HG03196 (cell line): ENCODE measurements around the gene TMEM8B.

Experiments used
- ATAC-seq: cut with Tn5 transposase; IDR thresholded peaks from one replicate; pipeline ENCODE4 v1.9.1; 2021; ENCODE audit not compliant: unreplicated experiment

TMEM8B gene

DNA sequence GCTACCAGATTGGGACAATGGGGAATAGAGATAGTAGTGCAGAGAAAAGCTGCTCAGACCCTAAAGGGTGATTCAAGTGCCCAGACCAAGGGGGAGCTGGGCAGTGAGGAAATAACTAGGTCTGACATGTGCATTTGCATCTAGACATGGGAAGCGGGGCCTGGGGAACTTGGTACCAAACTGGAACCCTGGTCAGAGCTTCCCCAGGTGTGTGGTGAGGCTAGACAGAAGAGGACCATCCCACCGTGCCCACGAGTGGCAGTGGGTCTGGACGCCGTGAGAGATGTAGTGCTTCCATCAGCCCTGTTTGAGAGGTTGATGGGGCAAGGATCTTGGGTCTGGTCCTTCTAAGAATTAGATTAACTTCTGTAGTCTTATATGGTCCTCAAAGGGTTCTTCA lies 7.6 kb downstream of the TMEM8B start:
- ATAC-seq: no peak

DNA sequence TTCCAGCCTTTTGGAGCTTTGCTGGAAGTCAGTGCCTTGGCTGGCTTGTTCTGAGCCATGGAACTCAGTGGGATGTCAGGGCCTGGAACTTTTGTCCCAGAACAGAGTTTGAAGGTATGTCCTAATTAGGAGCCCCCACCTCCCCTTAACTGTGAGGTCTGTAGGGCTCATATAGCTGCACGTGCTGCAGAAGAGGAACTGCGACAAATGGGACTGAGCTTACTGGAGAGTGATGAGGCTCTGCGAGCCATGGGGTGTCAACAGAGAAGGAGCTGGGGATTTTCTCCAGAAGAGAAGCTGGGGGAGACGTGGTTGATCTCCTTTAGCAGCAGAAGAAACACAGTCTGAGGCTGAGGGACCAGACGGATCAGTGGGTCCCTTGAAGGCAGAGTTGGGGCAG lies 10.9 kb downstream of the TMEM8B start:
- ATAC-seq: no peak

DNA sequence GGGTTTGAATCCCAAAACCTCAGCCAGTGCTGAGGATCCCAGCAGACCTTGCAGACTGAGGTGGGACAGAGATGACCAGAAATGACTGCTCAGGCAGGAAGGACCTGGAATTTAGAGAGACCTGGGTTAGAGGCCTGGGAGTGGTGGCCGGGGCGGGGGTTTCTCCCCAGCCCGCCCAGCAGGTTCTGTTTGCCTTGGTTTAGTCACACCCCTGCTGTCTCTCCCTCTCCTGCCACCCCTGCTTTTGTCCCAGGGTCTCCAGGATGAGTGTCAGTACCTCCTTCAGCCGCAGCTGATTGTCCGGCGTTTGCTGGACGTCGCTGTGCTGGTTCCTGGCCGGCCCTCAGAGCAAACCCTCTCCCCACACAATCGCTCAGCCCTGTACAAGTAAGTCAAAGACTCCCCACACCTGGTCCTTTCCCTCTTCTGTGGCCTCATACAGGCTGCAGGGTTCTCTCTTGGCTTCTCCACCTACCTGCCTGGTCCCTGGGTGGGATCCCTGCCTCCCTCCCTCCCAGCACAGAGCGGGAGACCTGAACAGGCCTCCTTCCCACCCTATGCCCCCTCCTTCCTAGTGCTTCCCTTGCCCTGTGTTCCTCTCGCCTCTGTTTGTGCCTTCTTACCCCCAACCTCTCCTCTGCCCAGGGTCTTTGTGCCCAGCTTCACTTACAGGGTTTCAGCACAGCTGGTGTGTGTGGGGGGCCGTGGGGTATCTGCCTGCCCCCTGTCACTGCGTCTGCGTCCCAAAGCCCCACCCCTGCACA lies 12.0 kb downstream of the TMEM8B start:
- ATAC-seq: no peak

DNA sequence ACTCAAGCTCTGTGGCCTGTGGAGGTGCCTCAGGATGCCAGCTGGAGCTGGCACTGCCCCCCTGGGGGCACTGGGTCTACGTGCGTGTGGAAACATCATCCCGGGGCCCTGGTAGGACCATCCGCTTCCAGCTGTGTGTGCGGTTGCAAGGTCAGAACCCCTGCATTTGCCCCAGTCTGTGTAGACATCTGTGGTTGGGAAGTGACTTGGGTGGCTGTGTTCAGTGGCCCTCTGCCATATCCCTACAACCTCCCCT lies 12.5 kb downstream of the TMEM8B start:
- no peak for ATAC-seq

DNA sequence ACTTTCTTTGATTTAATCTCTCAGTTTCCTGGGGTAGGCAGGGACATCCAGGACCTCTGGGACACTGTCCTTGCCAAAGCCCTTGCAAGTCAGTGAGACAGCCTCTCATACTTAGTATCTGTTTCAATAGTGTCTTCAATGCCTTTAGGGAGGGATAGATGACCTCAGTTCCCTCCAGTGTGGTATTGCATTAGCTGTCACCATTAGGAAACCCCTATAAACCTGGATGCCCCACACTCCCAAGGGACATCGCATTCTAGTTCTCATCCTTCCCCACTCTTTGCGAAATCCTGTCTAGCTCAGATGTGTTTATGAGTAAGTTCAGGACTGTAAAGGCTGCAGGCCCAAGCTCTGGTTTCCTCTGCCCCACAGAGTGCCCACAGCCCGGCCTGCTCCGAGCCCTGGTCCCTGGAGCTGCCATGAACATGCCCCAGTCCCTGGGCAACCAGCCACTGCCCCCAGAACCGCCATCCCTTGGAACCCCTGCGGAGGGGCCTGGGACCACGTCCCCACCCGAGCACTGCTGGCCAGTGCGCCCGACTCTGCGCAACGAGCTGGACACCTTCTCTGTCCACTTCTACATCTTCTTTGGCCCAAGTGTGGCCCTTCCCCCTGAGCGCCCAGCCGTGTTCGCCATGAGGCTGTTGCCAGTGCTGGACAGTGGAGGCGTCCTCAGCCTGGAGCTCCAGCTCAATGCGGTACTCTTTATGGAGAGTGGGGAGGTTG lies 13.2 kb downstream of the TMEM8B start:
- no peak for ATAC-seq

DNA sequence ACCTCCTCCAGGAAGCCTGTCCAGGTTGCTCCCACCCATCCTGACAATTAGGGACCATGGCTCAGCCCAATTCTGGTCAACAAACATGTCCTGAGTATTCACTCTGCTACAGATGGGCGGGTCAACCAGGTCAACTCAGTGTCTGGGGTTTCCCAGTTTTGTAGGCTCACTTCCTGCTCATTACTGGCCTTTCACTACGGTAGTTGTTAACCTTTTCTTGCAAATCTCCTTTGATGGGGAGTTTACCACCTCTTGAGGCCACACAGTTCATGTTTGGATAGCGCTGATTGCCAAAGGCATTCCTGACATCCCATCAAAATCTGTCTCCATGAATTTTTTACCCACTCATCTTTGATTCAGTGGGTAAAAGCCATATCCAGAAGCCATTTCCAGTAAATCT lies 13.8 kb downstream of the TMEM8B start:
- peak; percentile 40 for ATAC-seq

DNA sequence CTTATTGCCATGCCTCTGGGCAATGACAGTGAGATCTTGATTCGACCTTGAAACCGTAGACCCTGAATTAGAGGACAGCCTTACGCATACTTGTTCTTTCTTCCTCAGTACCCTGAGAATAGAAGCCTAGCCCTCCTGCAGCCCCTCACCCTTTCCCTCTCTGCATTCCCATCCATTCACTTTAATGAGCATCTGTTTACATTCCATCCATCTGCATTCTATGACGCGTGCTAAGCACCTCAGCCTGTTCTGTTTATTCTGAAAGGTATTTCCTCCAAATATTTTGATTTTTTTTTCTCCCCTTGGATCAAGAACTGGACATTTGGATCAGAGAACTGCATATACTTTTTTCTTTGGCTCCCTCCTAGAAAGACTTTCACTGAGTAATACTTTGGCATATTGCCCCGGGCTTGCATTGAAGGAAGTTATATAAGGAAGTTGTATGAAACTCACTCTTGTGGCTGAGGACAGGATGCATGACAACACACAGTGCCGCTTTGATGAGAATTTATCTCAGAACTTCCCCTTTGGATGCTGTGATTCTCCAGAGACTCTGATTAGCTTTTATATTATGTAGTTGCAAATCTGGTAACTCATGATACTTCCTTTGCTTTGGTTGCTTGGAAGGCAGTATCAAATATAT lies 15.7 kb downstream of the TMEM8B start:
- ATAC-seq: no peak

DNA sequence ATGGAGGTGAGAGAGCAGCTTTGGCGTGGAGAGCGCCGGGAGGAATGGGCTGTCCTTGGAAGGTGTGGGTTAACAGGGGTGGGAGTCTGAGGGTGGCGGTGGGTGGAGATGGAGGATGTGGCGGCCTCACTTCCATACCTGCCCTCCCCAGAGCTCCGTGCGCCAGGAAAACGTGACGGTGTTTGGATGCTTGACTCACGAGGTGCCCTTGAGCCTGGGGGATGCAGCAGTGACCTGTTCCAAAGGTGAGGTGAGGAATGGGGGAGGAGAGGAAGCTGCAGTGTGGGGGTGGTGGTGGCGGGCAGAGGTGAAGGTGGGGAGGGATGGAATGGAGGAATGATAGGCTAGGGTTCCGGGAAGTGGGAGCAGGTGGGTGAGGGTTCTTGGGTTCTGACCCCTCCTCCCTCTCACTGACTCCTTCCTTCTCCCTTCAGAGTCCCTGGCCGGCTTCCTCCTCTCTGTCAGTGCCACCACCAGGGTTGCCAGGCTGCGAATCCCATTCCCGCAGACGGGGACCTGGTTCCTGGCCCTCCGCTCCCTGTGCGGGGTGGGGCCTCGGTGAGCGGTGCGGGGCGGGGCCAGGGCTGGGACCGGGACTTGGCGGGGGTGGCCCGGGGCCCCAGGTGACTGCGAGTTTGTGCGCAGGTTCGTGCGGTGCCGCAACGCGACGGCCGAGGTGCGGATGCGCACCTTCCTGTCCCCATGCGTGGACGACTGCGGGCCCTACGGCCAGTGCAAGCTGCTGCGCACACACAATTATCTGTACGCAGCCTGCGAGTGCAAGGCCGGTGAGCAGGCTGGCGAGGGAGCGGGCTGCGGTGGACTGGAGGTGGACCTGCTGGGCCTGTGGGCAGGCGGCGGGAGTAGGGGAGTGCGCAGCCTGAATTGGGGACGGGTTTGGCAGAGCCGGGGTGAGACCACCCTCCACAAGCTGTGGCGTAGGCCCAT lies 17.1 kb downstream of the TMEM8B start:
- no peak for ATAC-seq

DNA sequence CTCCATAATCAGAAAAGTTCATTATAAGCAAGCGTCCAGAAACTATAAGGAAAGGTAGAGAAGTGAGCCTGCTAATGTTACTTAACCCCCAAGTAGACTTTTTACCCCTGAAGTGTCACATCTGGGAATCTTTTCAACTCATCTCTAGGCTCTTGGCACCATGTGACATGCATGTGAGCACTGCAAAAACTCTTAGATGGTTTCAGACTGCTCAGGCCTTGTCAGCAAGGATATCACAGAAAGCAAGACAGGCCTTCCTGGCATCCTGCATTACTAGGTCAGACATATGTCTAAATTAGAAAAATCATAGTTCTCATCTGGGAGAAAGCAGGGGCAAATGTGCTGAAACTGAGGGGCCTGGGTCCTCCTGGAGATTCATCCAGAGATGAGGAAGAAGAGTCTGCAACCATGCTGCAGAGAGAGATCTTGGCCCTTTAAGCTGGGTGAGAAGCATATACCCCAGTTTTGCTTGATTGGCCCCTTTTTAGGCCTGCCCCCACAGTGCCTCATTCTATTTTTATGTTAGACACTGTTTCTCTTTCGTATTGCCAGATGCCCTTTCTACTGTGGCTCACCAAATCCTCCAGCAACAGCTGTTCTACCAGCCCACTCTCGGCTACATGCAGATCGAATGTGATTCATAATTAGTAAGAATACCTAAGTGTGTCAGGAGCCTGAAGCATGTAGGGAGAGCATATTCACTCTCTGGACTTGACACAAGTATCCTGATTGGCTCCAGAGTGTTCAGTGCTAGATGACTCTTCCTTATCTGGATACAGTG lies 19.0 kb downstream of the TMEM8B start:
- ATAC-seq: peak; percentile 92

DNA sequence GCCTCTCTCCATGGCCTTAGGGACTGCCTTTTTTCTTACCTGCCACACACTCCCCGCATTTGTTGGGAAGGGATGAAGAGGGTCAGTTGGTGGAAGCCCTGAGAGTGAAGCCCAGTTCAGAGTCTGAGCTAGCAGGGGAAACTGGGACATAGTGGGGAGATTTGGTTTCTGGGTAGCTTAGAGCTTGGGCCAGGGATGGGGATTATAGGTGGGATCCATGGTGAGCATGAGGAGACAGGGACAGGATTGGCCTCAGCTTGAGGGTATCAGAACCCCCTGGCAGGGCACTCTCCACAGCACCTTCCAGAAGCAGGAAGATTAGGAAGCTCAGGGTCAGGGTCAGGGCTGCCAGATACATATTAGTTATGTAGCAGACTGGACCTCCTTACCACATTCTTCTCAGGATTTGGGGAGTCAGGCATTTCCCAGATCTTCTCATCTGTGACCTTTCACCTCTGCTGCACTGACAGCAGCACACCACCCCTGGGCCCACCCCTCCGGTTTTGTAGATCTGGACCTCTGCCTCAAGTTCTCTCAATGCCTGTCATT lies 23.3 kb downstream of the TMEM8B start:
- ATAC-seq: no peak

DNA sequence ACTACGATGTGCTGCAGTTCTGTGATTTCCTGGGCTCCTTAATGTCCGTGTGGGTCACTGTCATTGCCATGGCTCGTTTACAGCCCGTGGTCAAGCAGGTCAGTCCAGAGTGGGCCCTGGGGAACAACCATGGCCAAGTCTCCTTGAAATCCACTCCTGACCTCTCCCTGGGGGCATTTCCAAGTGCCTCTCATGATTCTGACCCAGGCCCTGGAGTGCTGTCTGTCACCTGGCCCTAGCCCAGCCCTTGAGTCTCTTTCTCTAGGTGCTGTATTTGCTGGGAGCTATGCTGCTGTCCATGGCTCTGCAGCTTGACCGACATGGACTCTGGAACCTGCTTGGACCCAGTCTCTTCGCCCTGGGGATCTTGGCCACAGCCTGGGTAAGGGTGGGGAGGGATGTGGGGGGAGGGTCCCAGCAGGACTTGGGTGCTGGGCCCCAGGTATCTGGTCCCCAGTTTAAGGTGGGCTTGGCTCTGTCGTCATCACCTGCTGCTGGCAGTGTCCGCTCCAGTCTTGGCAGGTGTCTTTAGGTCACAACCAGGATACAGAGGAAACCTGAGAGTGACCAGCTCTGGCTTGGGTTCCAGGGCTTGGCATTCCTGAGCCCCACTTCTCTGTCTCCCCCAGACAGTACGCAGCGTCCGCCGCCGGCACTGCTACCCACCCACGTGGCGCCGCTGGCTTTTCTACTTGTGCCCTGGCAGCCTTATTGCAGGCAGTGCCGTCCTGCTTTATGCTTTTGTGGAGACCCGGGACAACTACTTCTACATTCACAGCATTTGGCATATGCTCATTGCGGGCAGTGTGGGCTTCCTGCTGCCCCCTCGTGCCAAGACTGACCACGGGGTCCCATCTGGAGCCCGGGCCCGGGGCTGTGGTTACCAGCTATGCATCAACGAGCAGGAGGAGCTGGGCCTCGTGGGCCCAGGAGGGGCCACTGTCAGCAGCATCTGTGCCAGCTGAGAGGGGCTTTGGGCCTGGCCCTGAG lies 24.1 kb downstream of the TMEM8B start:
- no peak for ATAC-seq

DNA sequence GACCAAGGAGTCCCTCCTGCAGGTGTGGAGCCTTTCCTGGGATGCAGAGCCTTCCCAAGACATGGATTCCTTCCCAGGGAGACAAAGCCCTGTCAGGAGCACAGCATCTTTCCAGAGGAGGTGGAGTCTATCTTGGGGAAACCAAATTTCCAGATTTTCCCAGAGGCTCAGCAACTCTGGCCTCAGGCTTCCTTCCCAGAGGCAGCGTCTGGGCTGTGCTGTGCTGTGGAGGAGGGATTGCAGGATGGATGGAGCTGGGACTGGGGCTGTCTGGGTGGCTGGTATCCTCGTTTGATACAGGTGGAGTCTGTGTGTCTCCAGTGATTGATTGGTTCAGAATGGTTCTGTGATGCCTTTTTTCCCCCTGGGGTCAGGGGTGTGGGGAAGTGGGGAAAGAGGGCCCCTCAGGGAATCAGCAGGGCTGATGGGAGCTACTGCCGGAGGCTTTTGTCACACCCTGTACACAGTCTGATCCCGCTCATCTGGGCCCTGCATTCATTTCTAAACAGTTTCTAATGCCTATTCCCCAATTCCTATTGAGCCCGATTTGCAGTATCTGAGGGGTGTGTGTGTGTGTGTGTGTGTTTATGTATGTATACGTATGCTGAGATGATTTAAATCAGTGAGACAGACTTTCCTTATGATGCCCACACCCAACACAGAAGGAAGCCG lies 25.2 kb downstream of the TMEM8B start:
- ATAC-seq: no peak

DNA sequence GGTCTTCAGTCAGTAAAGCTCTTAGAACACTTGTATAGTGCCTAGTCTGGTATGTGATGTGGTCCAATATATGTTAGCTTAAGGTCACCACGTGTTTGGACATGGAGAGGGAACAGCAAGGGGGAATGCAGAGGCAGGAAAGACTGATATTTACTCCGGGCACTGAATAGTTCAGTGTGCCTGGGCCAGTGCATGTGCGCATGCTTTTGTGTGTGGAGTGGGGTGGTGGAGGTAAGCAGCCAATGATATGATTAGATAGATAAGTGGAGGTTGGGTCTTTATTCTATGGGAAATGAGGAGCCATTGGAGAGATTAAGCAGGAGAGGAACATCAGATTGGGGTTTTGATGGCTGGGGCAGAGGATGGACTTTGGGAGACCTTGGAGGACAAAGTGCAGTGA lies 27.2 kb downstream of the TMEM8B start:
- ATAC-seq: no peak

DNA sequence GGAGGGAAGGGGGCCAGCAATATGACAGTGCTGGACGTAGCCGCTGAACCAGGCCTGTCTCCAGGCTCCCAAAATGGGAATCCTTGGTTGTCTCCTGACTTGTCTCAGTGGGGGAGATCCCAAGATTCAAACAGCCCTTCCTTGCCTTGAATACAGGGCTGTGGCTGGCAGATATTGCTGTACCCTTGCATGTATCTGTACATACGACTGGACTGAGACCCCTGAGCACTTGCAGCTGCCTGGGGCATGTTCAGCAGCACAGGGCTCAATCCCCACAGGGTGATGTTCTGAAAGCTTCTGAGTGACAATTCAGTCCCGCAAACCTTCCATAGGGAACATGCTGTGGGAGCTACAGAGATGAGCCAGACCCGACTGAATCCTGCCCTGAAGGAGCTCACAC lies 27.9 kb downstream of the TMEM8B start:
- ATAC-seq: no peak

DNA sequence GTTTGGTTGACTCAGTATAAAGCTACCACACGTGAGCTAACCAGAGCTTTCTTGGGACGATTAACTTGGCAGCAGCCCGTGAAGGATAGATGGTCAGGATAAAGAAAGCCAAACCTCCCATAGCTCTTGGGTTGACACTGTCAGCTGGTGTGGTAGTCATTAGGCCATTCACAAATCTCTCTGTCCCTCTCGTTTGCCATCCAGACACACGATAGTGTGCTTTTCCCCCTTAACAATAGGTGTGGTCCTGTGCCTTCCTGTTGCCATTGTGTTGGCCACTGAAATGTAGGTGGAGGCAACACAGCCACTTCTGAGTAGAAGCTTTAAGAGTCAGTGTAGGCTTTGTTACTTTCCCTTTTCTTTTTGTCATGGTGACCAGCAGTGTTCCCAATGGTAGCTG lies 29.4 kb downstream of the TMEM8B start:
- ATAC-seq: no peak

DNA sequence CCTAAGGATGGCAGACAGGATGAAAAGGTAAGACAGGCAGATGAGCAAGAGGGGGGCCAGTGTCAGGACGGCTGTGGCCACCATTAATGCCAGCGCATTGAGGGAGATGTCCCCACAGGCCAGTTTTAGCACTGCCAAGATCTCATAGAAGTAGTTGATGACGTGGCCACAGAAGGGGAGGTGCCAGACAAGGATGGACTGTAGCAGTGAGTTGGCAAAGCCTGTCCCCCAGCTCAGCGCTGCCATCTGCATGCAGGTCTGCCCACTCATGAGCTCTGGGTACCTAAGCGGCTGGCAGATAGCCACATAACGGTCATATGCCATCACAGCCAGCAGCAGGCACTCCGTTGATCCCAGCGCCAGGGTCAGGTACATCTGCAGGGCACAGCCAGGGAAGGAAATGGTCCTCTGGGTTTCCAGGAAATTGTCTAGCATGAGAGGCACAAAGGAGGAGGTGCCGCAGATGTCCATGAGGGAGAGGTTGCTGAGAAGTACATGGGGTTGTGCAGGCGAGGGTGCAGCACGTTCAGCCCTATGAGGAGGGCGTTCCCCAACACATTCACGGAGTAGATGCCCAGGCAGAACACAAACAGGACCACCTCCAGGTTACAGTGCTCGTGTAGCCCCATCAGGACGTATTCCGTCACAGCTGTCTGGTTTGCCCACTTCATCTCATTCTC lies 30.4 kb downstream of the TMEM8B start:
- no peak for ATAC-seq

DNA sequence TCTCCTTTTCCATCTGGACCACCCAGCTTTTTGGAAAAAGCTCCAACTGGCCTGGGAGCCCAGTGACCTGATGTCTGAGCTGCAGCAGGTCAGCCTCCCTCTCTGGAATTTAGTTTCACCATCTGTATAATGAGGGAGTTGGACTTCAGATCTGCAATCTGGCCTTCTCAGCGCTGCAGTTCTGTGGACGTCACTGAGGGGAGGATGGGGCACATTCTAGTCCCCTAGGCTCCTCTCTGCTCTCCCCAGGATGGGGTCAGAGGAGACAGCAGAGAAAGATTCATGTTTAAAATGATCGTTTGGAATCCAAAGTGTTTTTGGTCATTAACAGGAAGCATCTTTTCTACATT lies 30.9 kb downstream of the TMEM8B start:
- ATAC-seq: no peak
